Measurements from ENCODE around the gene KRTAP9-3. TPM values are rescaled to one million over a fixed set of nuclear protein-coding genes. Genes with fewer than 3 reads are reported as not detected.

KRTAP9-3 gene
- total RNA-seq, 4 donors from 2014 or later = 29.0 to 178 (median 61.4) TPM; not detected in 1

- H3K9me3 ChIP-seq = no peaks in the 10 kb centered on the region
- H3K4me1 ChIP-seq = no peaks in the 10 kb centered on the region
- no peak overlapping the region for H3K4me3 ChIP-seq
- H3K36me3 ChIP-seq = no peaks in the 10 kb centered on the region
- no peaks in the 10 kb centered on the region for H3K27me3 ChIP-seq
- DNase-seq (ENCODE audit: low spot score in 2 of 2) = no peak
- no peak overlapping the region for H3K27ac ChIP-seq
- WGBS = 57% methylated on average over 1 of the region's 1 CpG
- TF ChIP-seq EP300 (IDR thresholded peaks at IDR 0.05) (no peak), POLR2AphosphoS5 (IDR thresholded peaks at IDR 0.05) (no peak), CTCF (IDR thresholded peaks at IDR 0.05) (no peak), POLR2A (IDR thresholded peaks at IDR 0.05) (no peak)
Measured at GRCh38 chr17:41196068-41196467, 36.2 kb upstream of the KRTAP9-3 start.

GRCh38 chr17:41199421-41200078, 32.7 kb upstream of the KRTAP9-3 start:
- Histone ChIP-seq H3K27ac (no peak overlapping the region), H3K36me3 (no peaks in the 10 kb centered on the region), H3K4me1 (no peaks in the 10 kb centered on the region), H3K4me3 (no peak overlapping the region), H3K27me3 (no peaks in the 10 kb centered on the region), H3K9me3 (no peaks in the 10 kb centered on the region)
- TF ChIP-seq CTCF (IDR thresholded peaks at IDR 0.05) = no peak
- WGBS = 76% methylated on average over 4 of the region's 5 CpGs
- DNase-seq (ENCODE audit: low spot score in 2 of 2) = no peak

- no peak overlapping the region for H3K27ac ChIP-seq
- no peaks in the 10 kb centered on the region for H3K9me3 ChIP-seq
- H3K27me3 ChIP-seq = peaks cover 14% of the 10 kb centered on the region
- H3K36me3 ChIP-seq = no peaks in the 10 kb centered on the region
- H3K4me3 ChIP-seq = no peak overlapping the region
- no peak for TF ChIP-seq POLR2AphosphoS5 (IDR thresholded peaks at IDR 0.05)
- TF ChIP-seq EP300 (IDR thresholded peaks at IDR 0.05) = no peak
- TF ChIP-seq CTCF (IDR thresholded peaks at IDR 0.05) = no peak
- TF ChIP-seq POLR2A (IDR thresholded peaks at IDR 0.05) = no peak
- WGBS = 35% methylated on average over 1 of the region's 1 CpG
- no peaks in the 10 kb centered on the region for H3K4me1 ChIP-seq
- DNase-seq (ENCODE audit: low spot score in 2 of 2) = no peak
Measured at GRCh38 chr17:41211845-41212466, 20.3 kb upstream of the KRTAP9-3 start.

- DNase-seq (ENCODE audit: low spot score in 2 of 2) = no peak
- no peaks in the 10 kb centered on the region for H3K36me3 ChIP-seq
- H3K9me3 ChIP-seq = no peaks in the 10 kb centered on the region
- no peaks in the 10 kb centered on the region for H3K4me1 ChIP-seq
- no peak overlapping the region for H3K4me3 ChIP-seq
- TF ChIP-seq POLR2A (IDR thresholded peaks at IDR 0.05) (no peak), CTCF (IDR thresholded peaks at IDR 0.05) (no peak), POLR2AphosphoS5 (IDR thresholded peaks at IDR 0.05) (no peak), EP300 (IDR thresholded peaks at IDR 0.05) (no peak)
- WGBS = 85% methylated on average over 4 of the region's 7 CpGs
- H3K27ac ChIP-seq = no peak overlapping the region
- H3K27me3 ChIP-seq = peaks cover 14% of the 10 kb centered on the region
Measured at GRCh38 chr17:41212524-41213169, 19.6 kb upstream of the KRTAP9-3 start.

- 96% methylated on average over 1 of the region's 1 CpG for WGBS
- Histone ChIP-seq H3K9me3 (no peaks in the 10 kb centered on the region), H3K4me1 (no peaks in the 10 kb centered on the region), H3K36me3 (no peaks in the 10 kb centered on the region), H3K4me3 (no peak overlapping the region), H3K27ac (no peak overlapping the region), H3K27me3 (peaks cover 4% of the 10 kb centered on the region)
- DNase-seq (ENCODE audit: low spot score in 2 of 2) = no peak
- no peak for TF ChIP-seq POLR2A (IDR thresholded peaks at IDR 0.05)
Measured at GRCh38 chr17:41215681-41216080, 16.6 kb upstream of the KRTAP9-3 start.

All from suprapubic skin (tissue), 4 donors.